OCI-LY1 (cell line): ENCODE measurements around the gene SNRNP70.

Source experiments
- H2AFZ ChIP-seq: fragments of 200-600 bp; sonication (generic), shearing (Covaris generic); 2 replicates; pipeline ENCODE4 v1.6.0; 2014; ENCODE audit warnings: antibody characterized with exemption, mild to moderate bottlenecking, low read length
- H3F3A ChIP-seq: fragments of 200-600 bp; sonication (generic), shearing (Covaris generic); 2 replicates; pipeline ENCODE4 v1.6.0; 2014; ENCODE audit warnings: mild to moderate bottlenecking, antibody characterized with exemption, low read length, moderate library complexity; ENCODE audit not compliant: insufficient read depth
- H3K27ac ChIP-seq: fragments of 200-600 bp; sonication (generic); 2 replicates; pipeline ENCODE4 v1.5.1; 2014; ENCODE audit warnings: low read length, mixed run types, mild to moderate bottlenecking, low read depth; ENCODE audit not compliant: poor library complexity, severe bottlenecking
- H3K27me3 ChIP-seq: fragments of 200-600 bp; sonication (generic); 2 replicates; pipeline ENCODE4 v1.6.0; 2014; ENCODE audit warnings: antibody characterized with exemption, mild to moderate bottlenecking, low read length, moderate library complexity; ENCODE audit not compliant: insufficient read depth
- H3K36me3 ChIP-seq: fragments of 200-600 bp; sonication (generic); 2 replicates; pipeline ENCODE4 v1.6.1; 2014; ENCODE audit warnings: mild to moderate bottlenecking, antibody characterized with exemption, low read length, moderate library complexity, mixed read lengths; ENCODE audit not compliant: insufficient read depth
- H3K4me1 ChIP-seq: fragments of 200-600 bp; sonication (generic); 2 replicates; pipeline ENCODE4 v1.5.1; 2014; ENCODE audit warnings: mild to moderate bottlenecking, low read length, moderate library complexity; ENCODE audit not compliant: insufficient read depth, severe bottlenecking
- H3K4me2 ChIP-seq: fragments of 200-600 bp; sonication (generic), shearing (Covaris generic); 2 replicates; pipeline ENCODE4 v1.6.1; 2014; ENCODE audit warnings: low read length
- H3K4me3 ChIP-seq: fragments of 200-600 bp; sonication (generic); 2 replicates; pipeline ENCODE4 v1.5.1; 2014; ENCODE audit warnings: low read length, low read depth, mild to moderate bottlenecking, mixed read lengths; ENCODE audit not compliant: poor library complexity, severe bottlenecking
- H3K79me2 ChIP-seq: fragments of 200-600 bp; shearing (Covaris generic); 2 replicates; pipeline ENCODE4 v1.6.1; 2016; ENCODE audit warnings: mixed run types, low read length, mixed read lengths; ENCODE audit not compliant: insufficient read depth
- H3K9ac ChIP-seq: fragments of 200-600 bp; sonication (generic), shearing (Covaris generic); 2 replicates; pipeline ENCODE4 v1.6.1; 2014; ENCODE audit warnings: mild to moderate bottlenecking, low read length, mixed read lengths
- H3K9me2 ChIP-seq: fragments of 200-600 bp; sonication (generic), shearing (Covaris generic); 2 replicates; pipeline ENCODE4 v1.6.1; 2014; ENCODE audit warnings: low read depth, mild to moderate bottlenecking, low read length, mixed read lengths
- H3K9me3 ChIP-seq: fragments of 200-600 bp; shearing (Covaris generic); 2 replicates; pipeline ENCODE4 v1.6.1; 2014; ENCODE audit warnings: low read length, mixed read lengths
- H4K20me1 ChIP-seq: fragments of 200-600 bp; sonication (generic), shearing (Covaris generic); 2 replicates; pipeline ENCODE4 v1.6.0; 2016; ENCODE audit warnings: mild to moderate bottlenecking, low read length; ENCODE audit not compliant: insufficient read depth
- CTCF ChIP-seq: fragments of 200-600 bp; sonication (generic), shearing (Covaris generic); IDR thresholded peaks from 2 replicates; pipeline ENCODE4 v1.5.1; 2017; ENCODE audit warnings: mild to moderate bottlenecking, antibody characterized with exemption, low read length, moderate library complexity, mixed read lengths
- EZH2 ChIP-seq: fragments of 200-600 bp; sonication (generic), shearing (Covaris generic); IDR thresholded peaks from 2 replicates; pipeline ENCODE4 v1.8.0; 2017; ENCODE audit warnings: borderline replicate concordance, mixed run types, mild to moderate bottlenecking, antibody characterized with exemption, low read length, moderate library complexity, mixed read lengths

Gene SNRNP70

GRCh38 chr19:49152119-49152550 is 66.9 kb downstream of the SNRNP70 start:
- no peak overlapping the region for H2AFZ ChIP-seq
- peak overlapping the region; percentile 12; the same call in 1 of the 2 replicates for H3K4me2 ChIP-seq
- H3K4me1 ChIP-seq = peaks cover 24% of the 10 kb centered on the region
- no peaks in the 10 kb centered on the region; the same call in 1 of the 2 replicates for H3K27me3 ChIP-seq
- no peaks in the 10 kb centered on the region for H3K9me2 ChIP-seq
- H3F3A ChIP-seq = no peaks in the 10 kb centered on the region
- H3K27ac ChIP-seq = no peak overlapping the region
- H3K36me3 ChIP-seq = no peaks in the 10 kb centered on the region
- H4K20me1 ChIP-seq = no peaks in the 10 kb centered on the region
- TF ChIP-seq EZH2 (no peak), CTCF (no peak)
- no peaks in the 10 kb centered on the region for H3K9me3 ChIP-seq
- H3K4me3 ChIP-seq = no peak overlapping the region
- H3K79me2 ChIP-seq = no peaks in the 10 kb centered on the region
- H3K9ac ChIP-seq = no peak overlapping the region

GRCh38 chr19:49153167-49153809 is 68.0 kb downstream of the SNRNP70 start:
- H3K4me2 ChIP-seq = no peak overlapping the region
- no peaks in the 10 kb centered on the region for H3K79me2 ChIP-seq
- no peaks in the 10 kb centered on the region for H3K36me3 ChIP-seq
- no peak overlapping the region for H3K27ac ChIP-seq
- H2AFZ ChIP-seq = no peak overlapping the region
- TF ChIP-seq EZH2 (no peak), CTCF (no peak)
- no peaks in the 10 kb centered on the region for H4K20me1 ChIP-seq
- no peak overlapping the region for H3K9ac ChIP-seq
- H3K4me1 ChIP-seq = peaks cover 24% of the 10 kb centered on the region
- H3K9me3 ChIP-seq = no peaks in the 10 kb centered on the region
- no peak overlapping the region for H3K4me3 ChIP-seq
- H3K27me3 ChIP-seq = no peaks in the 10 kb centered on the region; the same call in 1 of the 2 replicates
- no peaks in the 10 kb centered on the region for H3K9me2 ChIP-seq
- H3F3A ChIP-seq = no peaks in the 10 kb centered on the region

- peaks cover 23% of the 10 kb centered on the region for H3K4me1 ChIP-seq
- H3K9me2 ChIP-seq = no peaks in the 10 kb centered on the region
- no peak overlapping the region for H3K4me2 ChIP-seq
- TF ChIP-seq EZH2 (no peak), CTCF (no peak)
- H4K20me1 ChIP-seq = no peaks in the 10 kb centered on the region
- H3K4me3 ChIP-seq = no peak overlapping the region
- H3K27me3 ChIP-seq = peaks cover 3% of the 10 kb centered on the region; the same call in 1 of the 2 replicates
- no peaks in the 10 kb centered on the region for H3K79me2 ChIP-seq
- H3K9ac ChIP-seq = no peak overlapping the region
- no peak overlapping the region for H2AFZ ChIP-seq
- no peaks in the 10 kb centered on the region for H3K36me3 ChIP-seq
- H3K27ac ChIP-seq = no peak overlapping the region
- no peaks in the 10 kb centered on the region for H3K9me3 ChIP-seq
- no peaks in the 10 kb centered on the region for H3F3A ChIP-seq
These were observed 69.0 kb downstream of the SNRNP70 start for GRCh38 chr19:49154279-49154678.
